Measurements from ENCODE around the gene TMCO2.
"Not testable (repeated sequence)": the region's sequence is repeated elsewhere in the genome, so short reads cannot be mapped to it uniquely, and the experiment has no call there.

The TMCO2 gene

GRCh38 chr1:40247655-40248054 lies at the start of gene TMCO2:
TSS of gene TMCO2 (plus strand) at chr1:40247937. CDS start at chr1:40247994, 57 bp downstream.
- H3K27me3 ChIP-seq (replicated peaks; ENCODE audit: control insufficient read depth, insufficient read depth, low read length), result no peaks in the 10 kb centered on the region
- no peaks in the 10 kb centered on the region for H3K9me3 ChIP-seq (ENCODE audit: control insufficient read depth, low read length)
- peaks cover 11% of the 10 kb centered on the region for H3K4me1 ChIP-seq (ENCODE audit: control insufficient read depth, insufficient read depth, low read length)
- no peak within 1 kb of the TSS for H3K4me3 ChIP-seq (ENCODE audit: low read length)
- H3K36me3 ChIP-seq (ENCODE audit: control insufficient read depth, insufficient read depth, low read length, severe bottlenecking), result no peaks in the 10 kb centered on the region
- no peak for DNase-seq (ENCODE audit: low read depth)
- no peak within 1 kb of the TSS for H3K9ac ChIP-seq (ENCODE audit: low read length)

GRCh38 chr1:40199126-40199525 lies 48.6 kb upstream of the TMCO2 start:
- no peak for DNase-seq (ENCODE audit: low read depth)
- no peaks in the 10 kb centered on the region for H3K9me3 ChIP-seq (ENCODE audit: control insufficient read depth, low read length)
- H3K9ac ChIP-seq (ENCODE audit: low read length), result no peak overlapping the region
- no peak overlapping the region for H3K4me3 ChIP-seq (ENCODE audit: low read length)
- H3K27me3 ChIP-seq (replicated peaks; ENCODE audit: control insufficient read depth, insufficient read depth, low read length), result no peaks in the 10 kb centered on the region
- no peaks in the 10 kb centered on the region for H3K4me1 ChIP-seq (ENCODE audit: control insufficient read depth, insufficient read depth, low read length)
- peaks cover 19% of the 10 kb centered on the region for H3K36me3 ChIP-seq (ENCODE audit: control insufficient read depth, insufficient read depth, low read length, severe bottlenecking)

DNA sequence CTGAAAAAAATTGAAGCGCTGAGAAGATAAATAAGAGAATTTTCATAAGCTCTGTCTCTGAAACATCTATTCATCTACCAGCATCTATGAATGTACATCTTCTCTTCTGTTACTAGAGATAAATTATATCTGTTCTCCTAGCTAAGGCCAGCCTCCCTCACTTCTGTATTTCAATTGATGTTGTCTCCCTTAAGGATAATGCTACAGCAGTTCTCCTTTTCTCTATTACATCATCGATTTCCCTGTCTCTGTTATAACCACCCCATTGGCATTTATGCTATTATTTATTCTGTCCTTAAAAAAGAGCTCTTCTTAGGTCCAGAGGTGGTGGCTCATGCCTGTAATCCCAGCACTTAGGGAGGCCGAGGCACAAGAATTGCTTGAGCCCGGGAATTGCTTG lies 42.9 kb upstream of the TMCO2 start:
- DNase-seq (ENCODE audit: low read depth), result no peak
- Histone ChIP-seq H3K9ac (ENCODE audit: low read length) (no peak overlapping the region), H3K4me1 (ENCODE audit: control insufficient read depth, insufficient read depth, low read length) (no peaks in the 10 kb centered on the region), H3K36me3 (ENCODE audit: control insufficient read depth, insufficient read depth, low read length, severe bottlenecking) (peaks cover 35% of the 10 kb centered on the region), H3K9me3 (ENCODE audit: control insufficient read depth, low read length) (no peaks in the 10 kb centered on the region), H3K27me3 (replicated peaks; ENCODE audit: control insufficient read depth, insufficient read depth, low read length) (no peaks in the 10 kb centered on the region), H3K4me3 (ENCODE audit: low read length) (no peak overlapping the region)

DNA sequence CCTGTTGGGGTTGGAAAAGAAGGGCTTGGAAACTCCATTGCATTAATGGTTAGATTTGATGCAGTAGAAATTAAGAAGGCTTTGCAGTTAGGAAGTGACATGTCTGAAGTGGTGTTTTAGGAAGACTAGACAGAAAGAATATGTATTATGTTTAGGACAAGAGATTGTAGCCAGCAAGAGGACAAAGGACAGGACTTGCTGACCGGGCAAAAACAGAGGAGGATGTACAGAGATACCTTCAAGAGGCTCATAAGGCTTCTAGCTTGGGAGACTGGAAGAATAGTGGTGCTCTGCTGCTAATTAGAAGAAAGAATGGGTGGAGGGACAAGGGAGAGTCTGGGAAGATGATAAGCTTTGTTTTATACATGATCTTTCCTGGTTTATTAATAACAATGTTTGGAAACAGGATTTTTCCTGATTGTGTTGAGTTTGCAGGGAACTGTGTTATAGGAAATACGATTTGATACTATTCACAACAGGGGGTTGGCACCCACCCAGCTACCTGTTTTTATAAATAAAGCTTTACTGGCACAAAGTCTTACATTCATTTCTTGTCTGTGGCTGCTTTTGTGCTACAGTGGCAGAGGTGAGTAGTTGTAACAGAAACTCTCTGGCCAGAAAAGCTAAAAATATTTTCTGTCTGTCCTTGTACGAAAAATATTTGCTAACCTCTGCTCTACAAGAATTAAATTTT lies 37.1 kb upstream of the TMCO2 start:
- no peaks in the 10 kb centered on the region for H3K4me1 ChIP-seq (ENCODE audit: control insufficient read depth, insufficient read depth, low read length)
- H3K27me3 ChIP-seq (replicated peaks; ENCODE audit: control insufficient read depth, insufficient read depth, low read length), result no peaks in the 10 kb centered on the region
- no peak overlapping the region for H3K9ac ChIP-seq (ENCODE audit: low read length)
- no peak overlapping the region for H3K4me3 ChIP-seq (ENCODE audit: low read length)
- peaks cover 47% of the 10 kb centered on the region for H3K36me3 ChIP-seq (ENCODE audit: control insufficient read depth, insufficient read depth, low read length, severe bottlenecking)
- no peaks in the 10 kb centered on the region for H3K9me3 ChIP-seq (ENCODE audit: control insufficient read depth, low read length)
- no peak for DNase-seq (ENCODE audit: low read depth)

DNA sequence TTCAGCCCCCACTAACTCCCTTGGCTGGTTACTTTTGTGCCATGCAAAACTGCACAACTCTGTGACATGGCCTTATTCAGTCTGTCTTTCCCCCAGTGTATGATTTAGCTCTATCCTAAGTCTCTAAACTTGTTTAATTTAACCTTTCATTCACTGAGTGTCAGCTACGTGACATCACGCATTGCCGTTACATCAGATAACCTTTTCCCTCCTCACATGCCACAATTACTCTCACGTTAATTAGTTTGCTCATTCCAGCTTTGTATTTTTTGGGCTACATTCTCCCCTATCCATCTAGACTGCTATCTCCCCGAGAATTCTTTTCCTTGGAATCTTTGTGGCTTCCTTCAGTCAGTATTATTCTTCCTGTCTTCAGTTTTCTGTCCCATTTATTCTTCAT lies 29.4 kb upstream of the TMCO2 start:
- Histone ChIP-seq H3K4me3 (ENCODE audit: low read length) (no peak overlapping the region), H3K9me3 (ENCODE audit: control insufficient read depth, low read length) (no peaks in the 10 kb centered on the region), H3K36me3 (ENCODE audit: control insufficient read depth, insufficient read depth, low read length, severe bottlenecking) (peaks cover 2% of the 10 kb centered on the region), H3K4me1 (ENCODE audit: control insufficient read depth, insufficient read depth, low read length) (no peaks in the 10 kb centered on the region), H3K27me3 (replicated peaks; ENCODE audit: control insufficient read depth, insufficient read depth, low read length) (no peaks in the 10 kb centered on the region), H3K9ac (ENCODE audit: low read length) (no peak overlapping the region)
- no peak for DNase-seq (ENCODE audit: low read depth)

- DNase-seq (ENCODE audit: low read depth); H3K9ac ChIP-seq (ENCODE audit: low read length); H3K36me3 ChIP-seq (ENCODE audit: control insufficient read depth, insufficient read depth, low read length, severe bottlenecking); H3K4me1 ChIP-seq (ENCODE audit: control insufficient read depth, insufficient read depth, low read length); H3K27me3 ChIP-seq (replicated peaks; ENCODE audit: control insufficient read depth, insufficient read depth, low read length); H3K9me3 ChIP-seq (ENCODE audit: control insufficient read depth, low read length); H3K4me3 ChIP-seq (ENCODE audit: low read length): not testable (repeated sequence)
Measured at GRCh38 chr1:40221471-40221905, 26.2 kb upstream of the TMCO2 start.

- Histone ChIP-seq H3K4me1 (ENCODE audit: control insufficient read depth, insufficient read depth, low read length) (no peaks in the 10 kb centered on the region), H3K9ac (ENCODE audit: low read length) (no peak overlapping the region), H3K36me3 (ENCODE audit: control insufficient read depth, insufficient read depth, low read length, severe bottlenecking) (peaks cover 3% of the 10 kb centered on the region), H3K9me3 (ENCODE audit: control insufficient read depth, low read length) (no peaks in the 10 kb centered on the region), H3K4me3 (ENCODE audit: low read length) (no peak overlapping the region), H3K27me3 (replicated peaks; ENCODE audit: control insufficient read depth, insufficient read depth, low read length) (no peaks in the 10 kb centered on the region)
- DNase-seq (ENCODE audit: low read depth), result no peak
Measured at GRCh38 chr1:40221977-40222772, 25.6 kb upstream of the TMCO2 start.

GRCh38 chr1:40224040-40224439 lies 23.7 kb upstream of the TMCO2 start:
- H3K9ac ChIP-seq (ENCODE audit: low read length), result no peak overlapping the region
- no peaks in the 10 kb centered on the region for H3K9me3 ChIP-seq (ENCODE audit: control insufficient read depth, low read length)
- no peaks in the 10 kb centered on the region for H3K4me1 ChIP-seq (ENCODE audit: control insufficient read depth, insufficient read depth, low read length)
- no peak overlapping the region for H3K4me3 ChIP-seq (ENCODE audit: low read length)
- DNase-seq (ENCODE audit: low read depth), result no peak
- H3K36me3 ChIP-seq (ENCODE audit: control insufficient read depth, insufficient read depth, low read length, severe bottlenecking), result peaks cover 7% of the 10 kb centered on the region
- no peaks in the 10 kb centered on the region for H3K27me3 ChIP-seq (replicated peaks; ENCODE audit: control insufficient read depth, insufficient read depth, low read length)

DNA sequence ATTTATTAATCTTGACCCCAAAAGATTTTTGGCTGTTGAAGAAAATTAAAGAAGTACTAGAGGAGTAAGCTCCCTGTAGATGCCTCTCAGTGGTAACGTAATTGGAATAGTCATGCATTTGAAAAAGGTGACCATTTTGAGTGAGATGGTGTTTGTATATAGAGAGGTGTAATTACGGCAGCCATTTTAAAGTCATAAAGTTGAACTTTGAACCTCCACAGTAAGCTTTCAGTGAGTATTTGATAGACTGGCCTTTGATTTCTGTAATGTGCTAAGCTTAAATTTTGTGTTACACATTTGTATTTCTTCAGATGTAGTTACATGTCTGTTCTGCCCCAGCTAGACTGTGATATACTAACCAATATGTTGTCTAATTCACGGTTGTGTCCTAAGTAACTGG lies 21.5 kb upstream of the TMCO2 start:
- Histone ChIP-seq H3K9ac (ENCODE audit: low read length) (no peak overlapping the region), H3K4me3 (ENCODE audit: low read length) (no peak overlapping the region), H3K36me3 (ENCODE audit: control insufficient read depth, insufficient read depth, low read length, severe bottlenecking) (peaks cover 9% of the 10 kb centered on the region), H3K9me3 (ENCODE audit: control insufficient read depth, low read length) (no peaks in the 10 kb centered on the region), H3K4me1 (ENCODE audit: control insufficient read depth, insufficient read depth, low read length) (no peaks in the 10 kb centered on the region), H3K27me3 (replicated peaks; ENCODE audit: control insufficient read depth, insufficient read depth, low read length) (no peaks in the 10 kb centered on the region)
- no peak for DNase-seq (ENCODE audit: low read depth)

DNA sequence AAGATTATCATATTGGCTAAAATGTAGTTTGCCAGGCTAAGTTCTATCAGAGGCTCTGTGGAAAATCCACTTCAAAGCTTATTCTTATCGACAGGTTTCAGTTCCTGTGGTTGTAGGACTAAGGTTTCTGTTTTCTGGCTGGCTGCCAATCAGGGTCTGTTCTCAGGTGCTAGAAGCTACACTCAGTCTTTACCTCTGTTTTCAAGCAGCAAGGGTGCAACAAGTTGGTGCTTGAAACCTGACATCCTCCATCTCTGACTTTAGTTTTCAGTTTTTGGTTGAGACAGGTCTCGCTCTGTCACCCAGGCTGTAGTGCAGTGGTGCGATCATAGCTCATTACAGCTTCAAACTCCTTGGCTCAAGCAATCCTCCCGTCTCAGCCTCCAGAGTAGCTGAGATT lies 15.3 kb upstream of the TMCO2 start:
- no peaks in the 10 kb centered on the region for H3K4me1 ChIP-seq (ENCODE audit: control insufficient read depth, insufficient read depth, low read length)
- no peak overlapping the region for H3K4me3 ChIP-seq (ENCODE audit: low read length)
- no peak for DNase-seq (ENCODE audit: low read depth)
- H3K9ac ChIP-seq (ENCODE audit: low read length), result no peak overlapping the region
- no peaks in the 10 kb centered on the region for H3K27me3 ChIP-seq (replicated peaks; ENCODE audit: control insufficient read depth, insufficient read depth, low read length)
- H3K9me3 ChIP-seq (ENCODE audit: control insufficient read depth, low read length), result no peaks in the 10 kb centered on the region
- peaks cover 48% of the 10 kb centered on the region for H3K36me3 ChIP-seq (ENCODE audit: control insufficient read depth, insufficient read depth, low read length, severe bottlenecking)

DNA sequence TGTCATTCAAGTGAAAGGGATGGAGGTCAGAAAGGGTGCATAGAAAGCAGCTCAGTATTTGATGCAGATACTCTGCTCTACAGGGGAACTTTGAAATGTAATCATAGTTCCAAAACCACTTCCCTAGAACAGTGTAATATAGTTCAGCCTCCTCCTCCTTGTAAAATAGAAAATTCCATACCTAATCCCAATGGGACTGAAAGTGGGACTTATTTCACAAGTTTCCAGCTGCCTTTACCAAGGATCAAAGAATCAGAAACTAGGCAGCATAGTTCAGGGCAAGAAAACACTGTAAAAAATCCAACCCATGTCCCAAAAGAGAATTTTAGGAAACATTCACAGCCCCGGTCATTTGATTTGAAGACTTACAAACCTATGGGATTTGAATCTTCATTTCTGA lies 8.1 kb upstream of the TMCO2 start:
- no peaks in the 10 kb centered on the region for H3K9me3 ChIP-seq (ENCODE audit: control insufficient read depth, low read length)
- peaks cover 29% of the 10 kb centered on the region for H3K36me3 ChIP-seq (ENCODE audit: control insufficient read depth, insufficient read depth, low read length, severe bottlenecking)
- no peak for DNase-seq (ENCODE audit: low read depth)
- H3K27me3 ChIP-seq (replicated peaks; ENCODE audit: control insufficient read depth, insufficient read depth, low read length), result no peaks in the 10 kb centered on the region
- peaks cover 48% of the 10 kb centered on the region for H3K4me1 ChIP-seq (ENCODE audit: control insufficient read depth, insufficient read depth, low read length)
- H3K9ac ChIP-seq (ENCODE audit: low read length), result no peak overlapping the region
- H3K4me3 ChIP-seq (ENCODE audit: low read length), result no peak overlapping the region
